NT2/D1 (cell line): ENCODE data around the gene FBXL13.

ENCODE experiments used
- SUZ12 ChIP-seq: IDR thresholded peaks from 2 replicates; pipeline ENCODE4 v1.6.1; 2011; ENCODE audit not compliant: insufficient read length, insufficient read depth; ENCODE audit errors: extremely low read depth
- YY1 ChIP-seq: IDR thresholded peaks from 2 replicates; pipeline ENCODE4 v1.6.1; 2011; ENCODE audit not compliant: insufficient read length, insufficient read depth
- ZNF274 ChIP-seq: IDR thresholded peaks from 2 replicates; pipeline ENCODE4 v1.6.1; 2011; ENCODE audit warnings: mild to moderate bottlenecking, low read depth, low read length

GRCh38 chr7:102806613-102807012, 268.0 kb downstream of the FBXL13 start:
- TF ChIP-seq YY1 (no peak), ZNF274 (no peak), SUZ12 (no peak)
